MM.1S (cell line): Measurements from ENCODE around the gene EVA1C.

ENCODE experiments used
- CTCF ChIP-seq: fragments of 300-600 bp; sonication (generic); IDR thresholded peaks from 2 replicates; pipeline ENCODE4 v1.5.1; 2016; ENCODE audit warnings: antibody characterized with exemption, low read length, mixed read lengths
- EZH2phosphoT487 ChIP-seq: fragments of 300-600 bp; sonication (generic); IDR thresholded peaks from 2 replicates; pipeline ENCODE4 v1.6.1; 2018; ENCODE audit warnings: antibody characterized with exemption, low read length

- TF ChIP-seq CTCF (no peak), EZH2phosphoT487 (no peak)
Measured at GRCh38 chr21:32534113-32534512, 121.6 kb downstream of the EVA1C start.
